HG02610 (cell line): ENCODE results near the gene FILIP1L.

ENCODE experiments used
- ATAC-seq: cut with Tn5 transposase; IDR thresholded peaks from one replicate; pipeline ENCODE4 v1.9.1; 2021; ENCODE audit warnings: mild to moderate bottlenecking, moderate library complexity; ENCODE audit not compliant: unreplicated experiment

FILIP1L gene

GRCh38 chr3:99981138-99981537, 133.2 kb downstream of the FILIP1L start:
- no peak for ATAC-seq

GRCh38 chr3:99980606-99981005, 133.7 kb downstream of the FILIP1L start:
- no peak for ATAC-seq

DNA sequence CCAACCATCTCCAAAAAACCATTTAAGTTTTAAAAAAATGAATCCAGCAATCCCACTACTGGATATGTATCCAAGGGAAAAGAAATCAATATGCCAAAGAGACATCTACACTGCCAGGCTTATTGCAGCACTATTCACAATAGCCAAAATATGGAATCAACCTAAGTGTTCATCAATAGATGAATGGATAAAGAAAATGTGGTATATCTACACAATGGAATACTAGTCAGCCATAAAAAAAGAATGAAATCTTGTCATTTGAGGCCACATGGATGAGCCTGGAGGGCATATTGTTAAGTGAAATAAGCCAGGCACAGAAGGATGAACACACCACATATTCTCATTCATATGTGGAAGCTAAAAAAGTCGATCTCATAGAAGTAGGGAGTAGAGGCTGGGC, 136.1 kb downstream of the FILIP1L start:
- no peak for ATAC-seq

DNA sequence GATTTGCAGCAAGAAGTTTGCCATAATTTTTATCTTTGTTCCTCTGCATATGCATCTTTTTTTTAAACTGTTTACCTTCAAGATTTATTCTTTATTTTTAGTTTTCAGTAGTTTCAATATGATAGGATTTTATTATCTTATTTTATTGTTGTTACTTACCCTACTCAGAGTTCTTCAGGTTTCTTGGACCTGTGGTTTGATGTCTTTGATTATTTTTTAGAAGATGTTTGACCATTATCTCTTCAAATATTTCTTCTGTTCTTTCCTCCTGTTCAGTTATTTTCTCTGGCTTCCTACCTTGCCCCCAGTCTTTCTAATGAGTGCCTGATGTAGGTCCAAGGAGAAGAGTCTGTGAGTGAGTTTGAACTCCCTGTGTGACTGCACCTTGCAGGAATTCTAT, 137.7 kb downstream of the FILIP1L start:
- ATAC-seq, result no peak

DNA sequence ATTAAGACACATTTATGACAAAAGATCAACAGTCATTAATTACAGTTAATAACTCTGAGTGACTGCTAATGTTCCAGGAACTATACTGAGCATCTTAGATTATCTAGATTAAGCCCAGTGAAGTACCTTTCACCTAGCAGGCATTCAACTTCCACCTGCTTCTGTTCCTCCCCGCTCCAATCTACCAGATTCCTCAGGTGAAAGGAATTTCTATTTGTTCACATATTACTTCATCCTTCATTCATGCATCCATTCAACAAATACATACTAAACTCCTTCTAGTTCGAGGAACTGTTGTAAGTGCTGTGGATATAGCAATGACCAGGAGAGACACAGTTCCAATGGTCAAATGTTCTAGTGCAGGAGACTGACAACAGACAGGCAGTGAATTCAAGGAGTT, 139.3 kb downstream of the FILIP1L start:
- no peak for ATAC-seq

DNA sequence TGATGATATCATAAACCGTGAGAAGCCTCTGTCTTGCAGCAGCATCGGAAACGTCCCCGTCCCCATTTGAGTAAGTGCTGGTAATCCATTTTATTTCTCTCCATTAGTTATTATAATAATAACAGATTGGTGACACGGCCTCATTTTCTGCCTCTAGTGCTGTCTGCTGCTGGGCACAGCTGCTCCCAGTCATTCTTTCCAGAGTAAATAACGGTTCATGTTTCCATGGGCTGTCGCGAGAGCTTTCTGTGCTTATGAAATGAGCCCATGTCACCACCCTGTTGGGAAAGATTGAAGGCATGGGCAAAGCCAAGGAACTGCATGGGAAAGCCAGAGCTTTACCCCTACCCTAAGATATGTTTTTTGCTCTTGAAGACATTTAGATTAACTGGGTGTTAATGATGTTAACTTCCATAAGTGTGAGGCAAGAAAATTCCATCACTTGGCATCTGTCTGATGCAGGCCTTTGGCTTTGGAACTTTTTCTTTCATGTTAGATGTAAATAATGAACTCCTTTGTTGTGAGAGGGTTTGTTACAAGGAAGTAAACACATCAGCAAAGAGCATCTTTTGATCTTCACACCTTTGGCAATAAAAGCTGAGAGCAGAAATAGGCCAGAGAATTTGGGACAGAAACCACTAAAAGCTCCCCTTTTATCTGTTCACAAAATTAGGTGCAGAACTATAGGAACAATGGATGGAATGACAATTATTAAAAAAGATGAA, 141.8 kb downstream of the FILIP1L start:
- no peak for ATAC-seq

DNA sequence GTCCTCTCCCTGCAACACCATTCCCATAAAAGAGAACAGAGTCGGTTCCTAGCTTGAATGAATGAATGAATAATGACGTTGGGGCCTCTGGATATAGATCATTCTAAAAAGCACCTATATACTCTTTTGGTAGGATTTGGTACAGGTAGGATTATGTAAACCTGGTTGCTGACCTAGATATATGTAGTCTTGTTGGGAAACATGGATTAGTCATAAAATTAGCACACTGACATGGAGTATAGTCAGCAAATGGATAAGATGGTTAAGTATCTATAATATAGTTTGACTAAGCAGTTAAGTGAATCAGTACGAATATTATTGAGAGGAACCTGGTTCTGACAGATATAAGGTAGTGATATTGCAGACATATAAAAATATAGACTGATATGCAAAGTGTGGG, 142.5 kb downstream of the FILIP1L start:
- no peak for ATAC-seq

- peak; percentile 99 for ATAC-seq
Measured at GRCh38 chr3:99970198-99970597, 144.1 kb downstream of the FILIP1L start.

- ATAC-seq, result no peak
Measured at GRCh38 chr3:99969136-99969535, 145.2 kb downstream of the FILIP1L start.

DNA sequence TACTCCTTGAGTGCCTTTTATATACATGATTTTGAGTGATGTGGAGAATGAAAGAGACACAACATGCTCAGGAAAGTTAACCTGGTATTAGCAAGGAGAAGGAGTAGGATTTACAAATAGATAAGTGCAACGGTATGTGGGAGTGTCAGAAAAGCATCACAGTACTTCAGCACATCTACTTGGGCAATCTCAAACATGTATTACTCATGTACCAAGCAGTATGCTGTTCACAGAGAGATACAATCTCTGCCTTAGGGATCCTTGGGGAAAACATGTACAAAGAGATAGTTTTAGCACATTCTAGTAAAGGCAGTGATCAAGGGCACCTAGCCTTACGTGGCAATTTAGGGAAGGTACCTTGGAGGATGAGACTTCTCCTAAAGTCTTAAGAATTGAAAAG, 146.5 kb downstream of the FILIP1L start:
- ATAC-seq, result no peak

DNA sequence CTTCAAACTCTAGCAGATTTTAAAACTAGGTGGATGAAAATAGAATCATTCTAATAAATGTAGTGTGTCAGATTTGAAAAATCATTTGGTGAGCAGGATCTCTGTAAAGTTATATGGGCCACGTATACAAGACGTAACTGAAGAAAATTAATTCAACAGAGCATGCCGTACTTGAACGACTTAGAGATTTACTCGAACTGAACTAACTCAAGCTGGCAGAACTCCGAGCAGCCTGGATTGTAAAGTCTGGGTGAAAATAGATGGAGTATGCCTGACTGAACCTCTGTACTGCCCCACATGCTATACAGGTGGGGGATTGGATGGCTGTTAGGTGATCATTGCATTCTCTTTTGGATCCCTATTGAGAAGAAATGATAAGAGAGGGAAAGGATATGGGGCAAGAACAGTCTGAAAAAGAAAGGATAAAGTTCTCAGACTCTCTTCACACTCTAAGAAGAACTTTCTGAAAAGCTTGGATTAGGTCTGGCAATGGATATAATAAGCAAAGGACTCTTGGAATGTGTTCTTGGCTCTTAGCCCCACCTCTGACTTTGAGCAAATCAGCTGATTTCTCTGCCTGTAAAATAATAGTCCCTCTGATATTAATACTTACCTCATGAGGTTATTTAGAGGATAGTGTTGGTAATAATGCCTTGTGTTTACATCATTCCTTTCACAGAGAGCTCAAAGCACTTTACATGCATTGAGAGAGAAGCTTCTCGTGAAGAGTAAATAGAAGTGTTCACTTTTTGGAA, 147.5 kb downstream of the FILIP1L start:
- no peak for ATAC-seq

DNA sequence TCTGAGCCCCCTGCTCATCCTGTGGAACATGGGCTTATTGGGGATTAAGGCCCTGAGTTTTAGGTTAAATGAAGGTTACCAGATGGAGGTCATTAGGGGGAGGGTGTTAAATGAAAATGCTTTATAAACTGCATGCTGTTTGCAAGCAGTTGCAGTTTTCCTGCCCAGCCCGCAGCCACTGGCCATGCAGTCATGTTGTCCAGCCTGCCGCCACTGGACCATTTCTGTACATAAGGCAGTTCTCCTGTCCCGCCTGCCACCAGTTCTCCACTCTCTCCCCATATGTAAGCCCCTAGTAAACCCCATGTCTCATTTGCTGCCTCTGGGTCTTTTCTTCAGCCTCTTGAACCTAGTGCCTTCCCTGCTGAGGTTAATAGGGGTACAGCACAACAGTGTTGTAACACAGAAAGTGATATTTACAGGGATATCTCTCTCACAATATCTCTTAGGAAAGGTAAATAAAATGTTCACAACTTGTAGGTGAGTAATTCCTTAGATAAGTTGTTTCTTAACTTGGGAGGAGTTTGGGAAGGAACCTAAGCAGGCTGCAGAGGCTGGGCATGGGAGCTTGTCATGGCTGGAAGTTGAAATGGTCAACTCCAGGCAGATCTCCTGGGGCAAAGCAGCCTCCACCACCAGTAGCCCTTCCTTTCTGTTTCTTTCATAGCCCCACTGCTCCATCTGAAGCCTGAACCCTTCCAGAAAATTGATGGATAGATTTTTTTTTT, 148.5 kb downstream of the FILIP1L start:
- no peak for ATAC-seq

GRCh38 chr3:99965077-99965476, 149.2 kb downstream of the FILIP1L start:
- no peak for ATAC-seq

DNA sequence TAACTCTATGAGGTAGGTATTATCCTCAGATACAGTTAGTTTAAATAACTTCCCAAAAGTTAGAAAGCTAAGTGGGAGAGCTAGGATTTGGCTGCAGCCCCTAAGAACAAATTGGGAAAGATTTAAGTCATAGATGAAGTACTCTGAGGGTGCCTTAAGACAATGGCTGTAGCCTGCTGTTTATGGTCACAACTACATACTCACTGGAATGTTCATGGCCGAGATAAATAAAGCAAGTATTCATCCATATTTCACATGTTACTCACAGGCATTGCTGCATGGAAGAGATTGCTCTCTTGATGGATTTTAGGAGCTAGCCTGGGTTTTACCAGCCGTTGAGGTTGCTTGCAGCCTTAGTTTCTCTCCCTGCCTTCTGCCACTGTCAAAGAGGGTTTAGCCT, 151.6 kb downstream of the FILIP1L start:
- no peak for ATAC-seq

DNA sequence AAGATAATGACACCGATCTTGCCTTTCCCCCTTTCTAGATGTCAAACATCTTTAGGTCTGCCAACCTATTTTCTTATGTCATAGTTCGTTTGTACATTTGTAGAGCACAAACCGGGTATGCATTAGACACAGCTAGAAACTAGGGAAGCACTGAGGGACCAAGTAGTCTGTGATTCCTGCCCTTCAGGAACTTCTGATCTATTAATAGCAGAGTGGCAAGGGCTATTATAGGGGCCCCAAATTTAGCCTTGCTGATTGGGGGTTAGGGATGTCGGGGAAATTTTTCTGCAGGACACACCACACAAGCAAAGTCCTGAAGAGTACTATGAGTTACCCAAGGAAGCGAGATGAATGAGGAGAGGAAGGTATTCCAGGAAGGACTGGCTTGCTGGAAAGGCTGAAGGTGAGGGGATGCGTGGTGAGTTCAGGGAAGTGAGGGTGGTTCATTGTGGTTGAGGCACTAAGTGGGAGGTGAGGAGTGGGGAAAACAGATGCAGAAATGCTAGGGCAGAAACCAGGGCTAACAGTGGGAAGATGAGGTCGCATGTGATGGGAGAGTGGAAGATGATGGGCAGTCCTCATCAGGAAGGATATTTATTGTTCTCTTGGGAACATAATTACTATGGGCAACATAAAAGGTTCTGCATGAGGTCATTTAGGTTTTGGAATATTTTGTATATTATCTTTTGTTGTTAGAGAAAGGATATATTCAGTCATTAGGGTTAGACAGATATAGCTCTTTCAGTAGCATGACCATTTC, 152.4 kb downstream of the FILIP1L start:
- ATAC-seq, result no peak

DNA sequence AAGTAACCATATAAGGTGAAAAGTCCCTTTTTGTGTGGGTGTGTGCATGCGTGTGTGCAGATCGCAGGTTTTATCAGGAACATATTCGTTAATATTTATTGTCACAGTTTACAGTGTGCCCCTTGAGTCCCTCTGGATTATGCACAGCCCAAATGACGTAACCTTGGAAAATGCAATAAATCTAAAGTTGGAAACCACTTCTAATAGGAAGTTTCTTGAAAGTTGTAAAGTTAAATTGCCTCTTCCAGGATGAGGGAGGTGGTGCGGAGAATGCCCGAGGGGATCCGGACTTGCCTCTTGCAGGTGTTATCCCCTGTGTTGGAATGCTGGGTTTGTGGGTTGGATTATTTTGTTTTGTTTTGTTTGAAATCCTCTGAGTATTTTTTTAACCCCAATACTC, 153.4 kb downstream of the FILIP1L start:
- no peak for ATAC-seq

- ATAC-seq, result no peak
Measured at GRCh38 chr3:99960123-99960878, 154.0 kb downstream of the FILIP1L start.

GRCh38 chr3:99958222-99958912, 155.9 kb downstream of the FILIP1L start:
- no peak for ATAC-seq

GRCh38 chr3:99957151-99957796, 157.0 kb downstream of the FILIP1L start:
- no peak for ATAC-seq
